ENCODE results near the gene GTF2F2.

DNA sequence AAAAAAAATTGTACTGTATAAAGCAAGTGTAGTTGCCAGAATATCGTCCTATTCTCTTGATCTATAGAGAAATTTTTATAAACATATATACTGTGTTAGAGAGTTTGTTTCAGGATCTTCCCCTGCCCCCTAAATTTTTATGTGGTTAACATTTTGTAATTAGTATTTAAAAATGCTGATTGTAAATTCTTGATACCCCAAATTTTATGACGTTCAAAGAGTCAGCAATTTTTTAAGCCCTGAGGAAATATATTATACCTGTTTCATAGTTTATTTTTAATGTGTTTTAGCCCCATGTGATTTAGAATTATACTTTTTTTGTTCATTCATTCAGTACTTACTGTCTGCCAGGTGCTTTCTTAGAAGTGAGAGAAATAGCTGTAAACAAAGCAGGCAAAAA is 87.8 kb downstream of the GTF2F2 start:
- TF ChIP-seq, protein P1, sequence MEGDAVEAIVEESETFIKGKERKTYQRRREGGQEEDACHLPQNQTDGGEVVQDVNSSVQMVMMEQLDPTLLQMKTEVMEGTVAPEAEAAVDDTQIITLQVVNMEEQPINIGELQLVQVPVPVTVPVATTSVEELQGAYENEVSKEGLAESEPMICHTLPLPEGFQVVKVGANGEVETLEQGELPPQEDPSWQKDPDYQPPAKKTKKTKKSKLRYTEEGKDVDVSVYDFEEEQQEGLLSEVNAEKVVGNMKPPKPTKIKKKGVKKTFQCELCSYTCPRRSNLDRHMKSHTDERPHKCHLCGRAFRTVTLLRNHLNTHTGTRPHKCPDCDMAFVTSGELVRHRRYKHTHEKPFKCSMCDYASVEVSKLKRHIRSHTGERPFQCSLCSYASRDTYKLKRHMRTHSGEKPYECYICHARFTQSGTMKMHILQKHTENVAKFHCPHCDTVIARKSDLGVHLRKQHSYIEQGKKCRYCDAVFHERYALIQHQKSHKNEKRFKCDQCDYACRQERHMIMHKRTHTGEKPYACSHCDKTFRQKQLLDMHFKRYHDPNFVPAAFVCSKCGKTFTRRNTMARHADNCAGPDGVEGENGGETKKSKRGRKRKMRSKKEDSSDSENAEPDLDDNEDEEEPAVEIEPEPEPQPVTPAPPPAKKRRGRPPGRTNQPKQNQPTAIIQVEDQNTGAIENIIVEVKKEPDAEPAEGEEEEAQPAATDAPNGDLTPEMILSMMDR (IDR thresholded peaks at IDR 0.05): no peak
- no peak for TF ChIP-seq POLR2AphosphoS5 (IDR thresholded peaks at IDR 0.05)
- no peak for TF ChIP-seq POLR2A (IDR thresholded peaks at IDR 0.05)
- TF ChIP-seq EP300 (IDR thresholded peaks at IDR 0.05): no peak

All from upper lobe of left lung (tissue), 4 donors.